ENCODE data around the gene NRIP1.

Gene NRIP1

DNA sequence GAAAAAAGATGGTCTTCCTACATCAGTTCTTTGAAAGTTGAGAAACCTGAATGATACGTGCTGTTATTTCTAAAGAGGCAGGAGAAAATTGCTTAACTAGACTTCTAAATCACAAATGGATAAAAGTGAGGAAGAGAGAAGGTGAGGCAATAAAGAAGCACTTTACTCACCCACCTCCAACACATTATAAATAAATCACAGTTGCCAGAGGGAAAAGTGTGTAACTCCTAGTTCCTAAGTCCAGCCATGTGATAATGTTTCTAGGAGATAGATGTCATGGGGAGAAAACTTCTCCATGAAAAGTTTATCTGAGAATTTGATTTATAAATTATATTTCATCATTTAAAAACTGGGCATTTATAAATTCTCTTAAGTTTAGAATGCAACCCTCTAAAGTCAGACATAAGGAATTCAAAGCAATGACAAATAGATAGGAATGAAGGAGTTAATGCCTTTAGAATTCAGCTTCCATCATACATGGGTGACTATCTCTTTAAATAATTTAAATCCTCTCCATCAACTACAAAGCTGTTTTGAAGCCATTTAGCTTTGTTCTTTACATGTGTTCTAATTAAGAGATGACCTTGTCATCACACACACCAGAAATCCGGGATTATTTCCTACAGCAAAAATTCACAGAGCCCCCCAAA lies 60.0 kb downstream of the NRIP1 start:
- H3K18ac ChIP-seq (ENCODE audit: low read depth in 1 of 2, low read length in 2 of 2), result no peak overlapping the region
- no peak overlapping the region for H2AK5ac ChIP-seq (ENCODE audit: low read length, severe bottlenecking)
- H3K27me3 ChIP-seq (ENCODE audit: control insufficient read depth in 1 of 2, insufficient read depth in 1 of 2, low read length in 2 of 2), result no peaks in the 10 kb centered on the region
- H2BK120ac ChIP-seq (ENCODE audit: low read depth, low read length), result no peak overlapping the region
- H3K23ac ChIP-seq (ENCODE audit: low read length in 2 of 2), result no peak overlapping the region
- H2BK5ac ChIP-seq (ENCODE audit: low read depth, low read length, poor library complexity, severe bottlenecking), result no peak overlapping the region
- H3K27ac ChIP-seq (ENCODE audit: low read length, poor library complexity, severe bottlenecking), result peak overlapping the region; percentile 78
- H3K9ac ChIP-seq (ENCODE audit: low read length), result peak overlapping the region; percentile 48
- peak overlapping the region in 1 of 2 experiments; percentile 49 for H3K4me3 ChIP-seq (ENCODE audit: insufficient read depth in 1 of 2, low read depth in 1 of 2, low read length in 2 of 2)
- no peak overlapping the region for H2BK15ac ChIP-seq (ENCODE audit: low read depth, poor library complexity, severe bottlenecking)
- no peak overlapping the region for H3K4ac ChIP-seq (ENCODE audit: low read depth in 1 of 2, low read length in 2 of 2)
- peak overlapping the region; percentile 49 for H3K4me2 ChIP-seq (ENCODE audit: low read length, poor library complexity, severe bottlenecking)
- H4K8ac ChIP-seq (ENCODE audit: low read length), result no peak overlapping the region
- H4K91ac ChIP-seq (ENCODE audit: low read length), result no peak overlapping the region
- peaks cover 8% of the 10 kb centered on the region for H3K4me1 ChIP-seq (ENCODE audit: control insufficient read depth, insufficient read depth, low read depth, low read length)
- no peak overlapping the region for H3K14ac ChIP-seq (ENCODE audit: low read length in 2 of 2)
- no peaks in the 10 kb centered on the region for H3K9me3 ChIP-seq (ENCODE audit: control insufficient read depth, low read length)
- peaks cover 8% of the 10 kb centered on the region for H3K79me1 ChIP-seq (replicated peaks; ENCODE audit: low read length, poor library complexity, severe bottlenecking)
- WGBS, result no CpG with 5 or more reads among the region's 2 CpGs
- no peak overlapping the region for H2AFZ ChIP-seq (ENCODE audit: low read depth, low read length)
- peaks cover 0 to 42% of the 10 kb centered on the region in 2 experiments for H3K36me3 ChIP-seq (ENCODE audit: control insufficient read depth in 1 of 2, insufficient read depth in 2 of 2, low read depth in 1 of 2, low read length in 2 of 2)
- no peak for DNase-seq
- H2BK12ac ChIP-seq (ENCODE audit: low read length in 2 of 2), result no peak overlapping the region

DNA sequence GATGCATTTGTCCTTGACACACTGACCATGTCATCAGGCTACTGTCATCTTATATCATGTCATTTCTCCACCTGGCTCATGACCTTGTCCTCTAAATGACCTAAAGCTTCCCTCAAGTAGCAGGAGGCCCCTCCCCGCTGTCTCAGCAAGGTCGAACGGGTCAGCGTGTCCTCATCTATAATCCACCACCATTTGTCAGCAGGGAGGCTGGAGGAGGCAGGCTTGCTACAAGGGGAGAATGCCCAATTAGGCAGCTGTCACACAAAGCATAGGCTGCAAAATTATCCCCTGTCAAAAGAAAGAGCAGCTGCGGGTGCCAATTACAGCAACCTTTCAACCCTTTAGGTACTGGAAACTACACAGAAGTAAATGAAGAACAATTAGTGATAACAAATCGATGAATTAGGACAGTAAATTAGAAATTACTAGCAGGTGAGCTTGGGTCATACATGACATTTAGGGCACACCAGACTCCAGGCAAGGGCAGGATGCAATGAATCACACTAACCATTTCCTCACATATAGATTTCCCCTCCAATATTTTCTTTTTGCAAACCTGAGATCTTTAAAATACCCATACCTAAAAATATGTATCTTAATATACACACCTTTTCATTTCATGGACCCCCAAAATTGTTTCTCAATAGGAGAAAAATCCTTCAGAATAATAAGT lies 61.2 kb downstream of the NRIP1 start:
- Histone ChIP-seq H3K4me3 (ENCODE audit: insufficient read depth in 1 of 2, low read depth in 1 of 2, low read length in 2 of 2) (no peak overlapping the region), H2BK120ac (ENCODE audit: low read depth, low read length) (no peak overlapping the region)
- 81% methylated on average over 5 of the region's 6 CpGs for WGBS

DNA sequence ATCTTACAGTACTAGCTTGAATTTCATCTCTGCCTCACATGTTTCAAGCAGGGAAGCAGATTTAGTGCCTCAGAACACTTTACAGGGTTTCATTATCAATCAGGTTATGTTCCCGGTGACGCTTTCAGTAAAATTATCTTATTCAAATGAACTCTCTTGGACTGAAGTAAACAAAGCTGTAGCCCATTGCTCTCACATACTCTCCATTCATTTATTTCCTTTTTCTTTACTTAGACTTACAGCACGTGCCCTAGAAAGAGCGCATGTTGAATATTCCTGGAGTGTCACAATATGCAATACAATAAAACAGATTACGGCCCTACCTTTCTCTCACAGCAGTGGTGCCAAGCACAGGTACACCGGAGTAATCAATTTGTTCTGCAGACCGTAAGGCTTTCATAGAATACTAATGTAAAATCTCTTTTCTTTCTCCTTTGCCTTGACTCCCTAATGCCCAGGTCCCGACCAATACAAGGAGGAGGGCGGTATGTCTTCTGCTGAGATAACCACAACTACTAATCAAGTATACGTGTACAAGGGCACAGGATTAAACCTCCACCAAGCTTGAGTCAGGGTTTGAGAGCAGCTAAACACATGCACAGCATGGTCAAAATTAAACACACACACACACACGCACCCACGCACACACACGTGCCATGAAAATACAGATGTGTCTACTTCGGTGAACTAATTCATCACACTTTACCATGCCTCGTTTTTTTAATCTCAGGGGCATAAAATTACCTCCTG lies 62.8 kb downstream of the NRIP1 start:
- H4K91ac ChIP-seq (ENCODE audit: low read length), result no peak overlapping the region
- no peak overlapping the region for H2BK120ac ChIP-seq (ENCODE audit: low read depth, low read length)
- 86% methylated on average over 15 of the region's 15 CpGs for WGBS
- peaks cover 3% of the 10 kb centered on the region for H3K79me1 ChIP-seq (replicated peaks; ENCODE audit: low read length, poor library complexity, severe bottlenecking)
- H2BK15ac ChIP-seq (ENCODE audit: low read depth, poor library complexity, severe bottlenecking), result no peak overlapping the region
- H3K4me3 ChIP-seq (ENCODE audit: insufficient read depth in 1 of 2, low read depth in 1 of 2, low read length in 2 of 2), result no peak overlapping the region
- no peak overlapping the region for H2AFZ ChIP-seq (ENCODE audit: low read depth, low read length)
- H3K4me2 ChIP-seq (ENCODE audit: low read length, poor library complexity, severe bottlenecking), result no peak overlapping the region
- peak overlapping the region; percentile 22 for H3K27ac ChIP-seq (ENCODE audit: low read length, poor library complexity, severe bottlenecking)
- no peaks in the 10 kb centered on the region for H3K9me3 ChIP-seq (ENCODE audit: control insufficient read depth, low read length)
- H2BK5ac ChIP-seq (ENCODE audit: low read depth, low read length, poor library complexity, severe bottlenecking), result no peak overlapping the region
- H3K18ac ChIP-seq (ENCODE audit: low read depth in 1 of 2, low read length in 2 of 2), result no peak overlapping the region
- no peak overlapping the region for H3K9ac ChIP-seq (ENCODE audit: low read length)
- no peak overlapping the region for H3K23ac ChIP-seq (ENCODE audit: low read length in 2 of 2)
- H4K8ac ChIP-seq (ENCODE audit: low read length), result no peak overlapping the region
- no peak overlapping the region for H3K4ac ChIP-seq (ENCODE audit: low read depth in 1 of 2, low read length in 2 of 2)
- H2AK5ac ChIP-seq (ENCODE audit: low read length, severe bottlenecking), result no peak overlapping the region
- DNase-seq, result no peak
- H3K14ac ChIP-seq (ENCODE audit: low read length in 2 of 2), result no peak overlapping the region
- H3K36me3 ChIP-seq (ENCODE audit: control insufficient read depth in 1 of 2, insufficient read depth in 2 of 2, low read depth in 1 of 2, low read length in 2 of 2), result peaks cover 0 to 29% of the 10 kb centered on the region in 2 experiments
- no peak overlapping the region for H2BK12ac ChIP-seq (ENCODE audit: low read length in 2 of 2)
- no peaks in the 10 kb centered on the region for H3K27me3 ChIP-seq (ENCODE audit: control insufficient read depth in 1 of 2, insufficient read depth in 1 of 2, low read length in 2 of 2)
- peaks cover 11% of the 10 kb centered on the region for H3K4me1 ChIP-seq (ENCODE audit: control insufficient read depth, insufficient read depth, low read depth, low read length)

More for the DNA sequence above, 61.2 kb downstream of the NRIP1 start:
- H3K27me3 ChIP-seq (ENCODE audit: control insufficient read depth in 1 of 2, insufficient read depth in 1 of 2, low read length in 2 of 2), result no peaks in the 10 kb centered on the region
- DNase-seq, result no peak
- H3K9me3 ChIP-seq (ENCODE audit: control insufficient read depth, low read length), result no peaks in the 10 kb centered on the region
- no peak overlapping the region for H2BK15ac ChIP-seq (ENCODE audit: low read depth, poor library complexity, severe bottlenecking)
- H2AK5ac ChIP-seq (ENCODE audit: low read length, severe bottlenecking), result no peak overlapping the region
- H4K8ac ChIP-seq (ENCODE audit: low read length), result no peak overlapping the region
- no peak overlapping the region for H3K9ac ChIP-seq (ENCODE audit: low read length)
- no peak overlapping the region for H2BK12ac ChIP-seq (ENCODE audit: low read length in 2 of 2)
- peaks cover 8% of the 10 kb centered on the region for H3K79me1 ChIP-seq (replicated peaks; ENCODE audit: low read length, poor library complexity, severe bottlenecking)
- H2AFZ ChIP-seq (ENCODE audit: low read depth, low read length), result no peak overlapping the region
- no peak overlapping the region for H3K4ac ChIP-seq (ENCODE audit: low read depth in 1 of 2, low read length in 2 of 2)
- H3K36me3 ChIP-seq (ENCODE audit: control insufficient read depth in 1 of 2, insufficient read depth in 2 of 2, low read depth in 1 of 2, low read length in 2 of 2), result peaks cover 0 to 37% of the 10 kb centered on the region in 2 experiments
- H3K23ac ChIP-seq (ENCODE audit: low read length in 2 of 2), result no peak overlapping the region
- no peak overlapping the region for H2BK5ac ChIP-seq (ENCODE audit: low read depth, low read length, poor library complexity, severe bottlenecking)
- H3K14ac ChIP-seq (ENCODE audit: low read length in 2 of 2), result peak overlapping the region in 1 of 2 experiments; percentile 80
- H3K27ac ChIP-seq (ENCODE audit: low read length, poor library complexity, severe bottlenecking), result no peak overlapping the region
- no peak overlapping the region for H3K4me2 ChIP-seq (ENCODE audit: low read length, poor library complexity, severe bottlenecking)
- H3K4me1 ChIP-seq (ENCODE audit: control insufficient read depth, insufficient read depth, low read depth, low read length), result peaks cover 11% of the 10 kb centered on the region
- H4K91ac ChIP-seq (ENCODE audit: low read length), result no peak overlapping the region
- H3K18ac ChIP-seq (ENCODE audit: low read depth in 1 of 2, low read length in 2 of 2), result peak overlapping the region in 1 of 2 experiments; percentile 66

DNA sequence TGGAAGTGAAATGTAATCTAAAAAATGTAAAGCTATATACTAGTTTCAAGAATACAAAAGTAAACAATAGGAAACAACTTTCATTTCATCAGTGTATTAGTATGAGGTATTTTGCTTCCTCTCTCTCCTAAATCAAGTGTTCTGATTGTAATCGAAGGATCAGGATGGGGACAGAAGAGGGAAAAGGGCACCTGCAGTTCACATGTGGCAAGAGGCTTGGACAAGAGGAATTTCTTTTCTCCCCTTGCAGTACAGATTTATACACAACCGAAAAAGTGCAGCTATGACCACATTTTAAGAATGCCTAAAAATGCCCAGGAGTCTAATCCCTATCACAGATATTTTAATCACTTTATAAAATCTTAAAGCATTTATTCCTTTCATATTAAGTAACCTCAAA lies 63.7 kb downstream of the NRIP1 start:
- Histone ChIP-seq H3K36me3 (ENCODE audit: control insufficient read depth in 1 of 2, insufficient read depth in 2 of 2, low read depth in 1 of 2, low read length in 2 of 2) (peaks cover 0 to 25% of the 10 kb centered on the region in 2 experiments), H2BK12ac (ENCODE audit: low read length in 2 of 2) (no peak overlapping the region), H3K4me2 (ENCODE audit: low read length, poor library complexity, severe bottlenecking) (no peak overlapping the region), H3K9me3 (ENCODE audit: control insufficient read depth, low read length) (no peaks in the 10 kb centered on the region), H3K14ac (ENCODE audit: low read length in 2 of 2) (no peak overlapping the region), H3K18ac (ENCODE audit: low read depth in 1 of 2, low read length in 2 of 2) (no peak overlapping the region), H4K91ac (ENCODE audit: low read length) (no peak overlapping the region), H2AFZ (ENCODE audit: low read depth, low read length) (no peak overlapping the region), H2BK120ac (ENCODE audit: low read depth, low read length) (no peak overlapping the region), H2BK5ac (ENCODE audit: low read depth, low read length, poor library complexity, severe bottlenecking) (peak overlapping the region; percentile 68), H4K8ac (ENCODE audit: low read length) (no peak overlapping the region), H3K27ac (ENCODE audit: low read length, poor library complexity, severe bottlenecking) (peak overlapping the region; percentile 78), H3K4me1 (ENCODE audit: control insufficient read depth, insufficient read depth, low read depth, low read length) (peaks cover 11% of the 10 kb centered on the region), H3K27me3 (ENCODE audit: control insufficient read depth in 1 of 2, insufficient read depth in 1 of 2, low read length in 2 of 2) (no peaks in the 10 kb centered on the region), H3K9ac (ENCODE audit: low read length) (no peak overlapping the region), H3K4ac (ENCODE audit: low read depth in 1 of 2, low read length in 2 of 2) (no peak overlapping the region), H3K4me3 (ENCODE audit: insufficient read depth in 1 of 2, low read depth in 1 of 2, low read length in 2 of 2) (no peak overlapping the region), H3K79me1 (replicated peaks; ENCODE audit: low read length, poor library complexity, severe bottlenecking) (peaks cover 1% of the 10 kb centered on the region), H2AK5ac (ENCODE audit: low read length, severe bottlenecking) (peak overlapping the region; percentile 31), H3K23ac (ENCODE audit: low read length in 2 of 2) (no peak overlapping the region), H2BK15ac (ENCODE audit: low read depth, poor library complexity, severe bottlenecking) (no peak overlapping the region)
- 89% methylated on average over 2 of the region's 2 CpGs for WGBS
- DNase-seq, result no peak

Data from mesenchymal stem cell (in vitro differentiated cells and primary cell).